Activated CD4-positive, CD25-positive, alpha-beta regulatory T cell (primary cell): Measurements from ENCODE around the gene PRPF6.
"Not testable (repeated sequence)": the region's sequence is repeated elsewhere in the genome, so short reads cannot be mapped to it uniquely, and the experiment has no call there.

Source experiments
- DNase-seq, 4 experiments: peaks; one replicate each; lab custom pipeline; 2025; lab: John Stamatoyannopoulos, UW

The PRPF6 gene

DNA sequence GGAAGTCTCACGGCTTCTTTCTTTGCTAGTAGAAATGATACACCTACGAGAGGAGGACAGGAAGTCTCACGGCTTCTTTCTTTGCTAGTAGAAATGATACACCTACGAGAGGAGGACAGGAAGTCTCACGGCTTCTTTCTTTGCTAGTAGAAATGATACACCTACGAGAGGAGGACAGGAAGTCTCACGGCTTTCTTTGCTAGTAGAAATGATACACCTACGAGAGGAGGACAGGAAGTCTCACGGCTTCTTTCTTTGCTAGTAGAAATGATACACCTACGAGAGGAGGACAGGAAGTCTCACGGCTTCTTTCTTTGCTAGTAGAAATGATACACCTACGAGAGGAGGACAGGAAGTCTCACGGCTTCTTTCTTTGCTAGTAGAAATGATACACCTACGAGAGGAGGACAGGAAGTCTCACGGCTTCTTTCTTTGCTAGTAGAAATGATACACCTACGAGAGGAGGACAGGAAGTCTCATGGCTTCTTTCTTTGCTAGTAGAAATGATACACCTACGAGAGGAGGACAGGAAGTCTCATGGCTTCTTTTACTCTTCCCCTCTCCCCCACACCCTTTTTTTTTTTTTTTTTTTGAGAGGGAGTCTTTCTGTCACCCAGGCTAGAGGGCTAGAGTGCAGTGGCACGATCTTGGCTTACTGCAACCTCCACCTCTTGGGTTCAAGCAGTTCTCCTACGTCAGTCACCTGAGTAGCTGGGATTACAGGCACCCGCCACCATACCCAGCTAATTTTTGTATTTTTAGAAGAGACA lies 31.6 kb downstream of the PRPF6 start:
- not testable (repeated sequence) for DNase-seq

DNA sequence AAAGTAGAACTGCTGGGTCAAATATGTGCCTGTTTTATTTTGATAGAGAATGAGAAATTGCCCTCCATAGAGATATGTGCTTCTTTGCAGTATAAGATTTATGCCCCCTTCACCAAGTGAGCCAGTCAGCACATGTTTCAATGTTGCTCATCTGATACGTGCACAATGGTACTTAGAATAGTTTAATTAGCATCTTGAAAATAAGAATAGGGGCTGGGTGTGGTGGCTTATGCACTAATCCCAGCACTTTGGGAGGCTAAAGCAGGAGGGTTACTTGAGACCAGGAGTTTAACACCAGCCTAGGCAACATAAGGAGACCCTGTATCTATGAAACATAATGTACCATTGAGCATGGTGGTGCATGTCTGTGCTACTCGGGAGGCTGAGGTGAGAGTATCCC lies 34.7 kb downstream of the PRPF6 start:
- no peak for DNase-seq

DNA sequence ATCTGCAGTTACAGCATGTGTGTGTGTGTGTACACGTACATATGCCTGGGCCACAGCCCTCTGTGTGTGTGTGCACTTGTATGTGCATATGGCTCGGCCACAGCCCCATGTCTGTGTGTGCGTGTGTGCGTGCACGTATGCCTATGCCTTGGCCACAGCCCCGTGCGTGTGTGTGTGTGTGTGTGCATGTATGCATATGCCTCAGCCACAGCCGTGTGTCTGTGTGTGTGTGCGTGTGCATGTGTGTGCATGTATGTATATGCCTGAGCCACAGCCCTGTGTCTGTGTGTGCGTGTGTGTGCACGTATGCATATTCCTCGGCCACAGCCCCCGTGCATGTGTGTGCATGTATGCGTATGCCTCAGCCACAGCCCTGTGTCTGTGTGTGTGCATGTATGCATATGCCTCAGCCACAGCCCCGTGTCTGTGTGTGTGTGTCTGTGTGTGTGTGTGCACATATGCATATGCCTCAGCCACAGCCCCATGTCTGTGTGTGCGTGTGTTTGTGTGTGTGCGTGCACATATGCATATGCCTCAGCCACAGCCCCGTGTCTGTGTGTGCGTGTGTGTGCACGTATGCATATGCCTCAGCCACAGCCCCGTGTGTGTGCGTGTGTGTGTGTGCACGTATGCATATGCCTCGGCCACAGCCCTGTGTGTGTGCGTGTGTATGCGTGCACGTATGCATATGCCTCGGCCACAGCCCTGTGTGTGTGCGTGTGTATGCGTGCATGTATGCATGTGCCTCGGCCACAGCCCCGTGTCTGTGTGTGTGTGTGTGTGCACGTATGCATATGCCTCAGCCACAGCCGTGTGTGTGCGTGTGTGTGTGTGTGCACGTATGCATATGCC lies 40.4 kb downstream of the PRPF6 start:
- no peak for DNase-seq

DNA sequence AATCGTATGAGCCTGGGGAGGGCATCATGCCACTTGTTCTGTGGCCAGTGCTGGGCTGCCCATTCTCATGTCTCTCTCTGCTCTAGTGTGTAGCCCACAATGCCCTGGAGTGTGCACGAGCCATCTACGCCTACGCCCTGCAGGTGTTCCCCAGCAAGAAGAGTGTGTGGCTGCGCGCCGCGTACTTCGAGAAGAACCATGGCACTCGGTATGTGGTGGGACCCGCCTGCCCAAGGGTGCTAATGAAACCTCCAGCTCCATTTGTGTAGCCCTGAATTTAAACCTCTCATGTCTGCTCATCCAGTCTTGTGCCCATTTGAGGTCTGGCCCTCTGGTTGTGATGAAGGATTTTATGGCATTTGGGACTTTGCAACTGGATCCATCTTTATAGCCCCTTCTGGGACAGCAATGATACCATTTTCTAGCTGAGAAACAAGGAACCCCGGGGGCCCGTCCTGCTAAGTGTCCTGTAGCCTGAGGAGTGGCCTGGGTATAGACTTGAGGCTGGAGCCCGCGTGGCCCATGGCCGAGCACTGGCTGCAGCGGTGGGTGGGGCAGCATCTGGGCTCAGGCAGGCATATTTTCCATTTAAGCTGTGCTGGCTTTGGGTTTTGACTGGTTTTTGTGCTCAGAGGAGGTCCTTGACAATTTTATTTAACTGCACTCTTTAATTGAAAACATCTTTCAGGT lies 41.9 kb downstream of the PRPF6 start:
- DNase-seq: no peak

DNA sequence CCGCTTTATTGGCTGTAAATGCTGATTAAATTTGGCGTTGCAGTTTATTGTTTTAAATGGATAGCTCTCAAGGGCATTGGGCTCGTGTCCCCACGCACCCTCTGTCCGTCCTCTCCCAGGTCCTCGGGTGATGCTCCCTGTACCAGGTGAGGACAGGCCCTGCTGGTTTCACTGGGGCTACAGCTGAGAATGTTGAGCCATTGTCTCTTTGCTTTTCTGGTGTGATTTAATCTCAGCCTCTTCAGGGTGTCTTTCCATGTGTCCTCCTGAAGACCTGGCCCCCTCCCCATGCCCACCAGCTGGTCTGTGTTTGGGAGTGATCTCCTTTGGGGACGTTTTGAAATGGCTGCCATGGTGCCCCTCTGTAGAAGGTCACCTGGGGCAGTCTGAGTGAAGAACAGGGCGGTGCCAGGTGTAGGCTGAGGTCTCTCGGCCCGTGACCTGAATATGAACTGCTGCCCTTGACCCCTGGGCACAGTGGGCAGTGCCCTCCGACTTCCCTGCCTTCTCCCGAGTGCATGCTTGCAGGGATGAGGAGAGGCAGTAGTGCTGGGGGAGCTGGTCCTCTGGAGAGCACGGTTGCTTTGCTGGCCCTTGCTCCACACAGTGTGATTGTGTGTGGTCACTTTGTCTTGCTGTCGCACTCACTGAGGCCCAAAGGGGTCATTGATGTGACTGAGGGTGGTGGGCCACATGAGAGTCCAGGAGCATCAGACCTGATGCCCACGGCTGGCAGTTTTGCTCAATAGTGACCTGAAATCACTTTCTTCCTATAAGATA lies 42.6 kb downstream of the PRPF6 start:
- no peak for DNase-seq

DNA sequence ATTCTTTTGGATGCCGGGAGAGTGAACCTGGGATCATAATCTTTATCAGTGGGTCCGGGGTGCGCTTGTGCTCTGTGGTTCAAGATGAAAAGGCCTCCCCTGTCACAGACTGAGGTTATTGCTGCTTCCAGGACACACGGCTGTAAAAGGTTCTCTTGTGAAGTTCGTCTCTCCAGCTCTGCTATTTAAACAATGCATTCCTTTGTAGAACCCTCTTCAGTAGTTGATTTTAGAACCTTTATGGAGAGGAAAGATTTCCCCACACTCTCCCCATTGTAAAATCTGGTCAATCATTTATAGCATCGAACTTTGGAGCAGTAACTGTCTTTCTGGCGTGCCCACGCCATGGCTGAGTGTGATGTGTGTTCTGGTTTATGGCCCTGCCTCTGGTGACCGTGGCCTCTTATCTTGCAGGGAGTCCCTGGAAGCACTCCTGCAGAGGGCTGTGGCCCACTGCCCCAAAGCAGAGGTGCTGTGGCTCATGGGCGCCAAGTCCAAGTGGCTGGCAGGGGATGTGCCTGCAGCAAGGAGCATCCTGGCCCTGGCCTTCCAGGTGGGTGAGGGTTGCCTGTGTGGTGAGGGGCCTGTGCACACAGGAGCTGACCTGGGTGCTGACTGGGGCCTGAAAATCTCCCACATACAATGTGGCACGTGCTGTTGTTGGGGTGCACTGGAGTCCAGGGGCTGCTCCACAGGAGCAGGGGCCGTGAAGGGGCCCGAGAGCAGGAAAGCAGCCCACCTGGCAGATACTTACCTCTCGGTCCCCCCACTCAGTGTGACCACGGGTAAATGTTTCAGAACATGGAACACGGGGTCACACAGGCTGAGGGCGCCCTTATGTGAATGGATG lies 43.4 kb downstream of the PRPF6 start:
- no peak for DNase-seq

DNA sequence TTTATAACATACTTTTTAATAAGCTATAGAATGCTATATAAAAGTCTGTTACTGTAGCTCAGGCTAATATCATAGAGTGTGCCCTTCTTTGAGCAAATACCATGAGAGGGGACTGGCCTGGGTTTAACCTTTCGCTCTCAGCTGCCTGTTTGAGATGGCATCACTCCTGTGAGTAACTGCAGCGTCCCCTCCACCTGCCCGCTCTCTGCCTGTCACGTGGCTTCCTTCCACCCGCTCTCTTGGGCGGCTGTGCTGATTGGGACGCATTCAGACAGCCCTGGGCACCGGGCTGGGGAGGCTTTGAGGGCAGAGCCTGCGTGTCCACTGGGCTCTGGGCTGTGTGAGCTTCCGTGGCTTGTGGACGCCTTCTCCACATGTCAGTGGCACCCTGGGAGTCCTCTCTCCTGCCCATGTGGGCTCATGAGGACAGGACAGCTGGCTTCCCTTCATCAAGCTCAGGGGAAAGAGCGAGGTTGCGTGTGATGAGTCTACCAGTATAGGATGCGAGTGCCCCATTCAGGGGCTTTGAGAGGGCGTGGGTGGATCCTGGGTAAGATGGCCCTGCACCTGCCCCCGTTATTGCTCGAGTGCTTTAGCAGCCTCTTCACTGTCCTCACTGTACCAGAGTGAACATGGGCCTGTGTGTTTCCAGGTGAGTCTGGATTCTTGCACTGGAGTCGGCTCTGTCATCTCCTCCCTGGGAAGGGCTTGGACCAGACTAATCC lies 44.3 kb downstream of the PRPF6 start:
- no peak for DNase-seq

DNA sequence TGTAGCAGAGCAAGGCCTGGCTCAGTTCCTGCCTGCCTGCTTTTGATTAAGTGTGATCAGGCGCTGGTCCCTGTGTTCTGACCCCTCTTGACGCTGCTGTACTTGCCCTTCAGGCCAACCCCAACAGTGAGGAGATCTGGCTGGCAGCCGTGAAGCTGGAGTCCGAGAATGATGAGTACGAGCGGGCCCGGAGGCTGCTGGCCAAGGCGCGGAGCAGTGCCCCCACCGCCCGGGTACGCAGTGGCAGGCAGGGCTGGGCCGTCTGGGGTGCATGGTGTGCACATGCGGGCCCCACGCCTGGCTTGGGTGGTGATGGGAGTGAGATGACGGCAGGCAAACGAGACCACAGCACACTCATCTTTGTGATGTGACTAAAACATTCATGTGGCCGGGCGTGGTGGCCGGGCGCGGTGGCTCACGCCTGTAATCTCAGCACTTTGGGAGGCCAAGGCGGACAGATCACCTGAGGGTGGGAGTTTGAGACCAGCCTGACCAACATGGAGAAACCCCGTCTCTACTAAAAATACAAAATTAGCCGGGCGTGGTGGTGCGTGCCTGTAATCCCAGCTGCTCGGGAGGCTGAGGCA lies 45.0 kb downstream of the PRPF6 start:
- no peak for DNase-seq

- no peak for DNase-seq
Observed at GRCh38 chr20:64027981-64028685, 47.2 kb downstream of the PRPF6 start.

DNA sequence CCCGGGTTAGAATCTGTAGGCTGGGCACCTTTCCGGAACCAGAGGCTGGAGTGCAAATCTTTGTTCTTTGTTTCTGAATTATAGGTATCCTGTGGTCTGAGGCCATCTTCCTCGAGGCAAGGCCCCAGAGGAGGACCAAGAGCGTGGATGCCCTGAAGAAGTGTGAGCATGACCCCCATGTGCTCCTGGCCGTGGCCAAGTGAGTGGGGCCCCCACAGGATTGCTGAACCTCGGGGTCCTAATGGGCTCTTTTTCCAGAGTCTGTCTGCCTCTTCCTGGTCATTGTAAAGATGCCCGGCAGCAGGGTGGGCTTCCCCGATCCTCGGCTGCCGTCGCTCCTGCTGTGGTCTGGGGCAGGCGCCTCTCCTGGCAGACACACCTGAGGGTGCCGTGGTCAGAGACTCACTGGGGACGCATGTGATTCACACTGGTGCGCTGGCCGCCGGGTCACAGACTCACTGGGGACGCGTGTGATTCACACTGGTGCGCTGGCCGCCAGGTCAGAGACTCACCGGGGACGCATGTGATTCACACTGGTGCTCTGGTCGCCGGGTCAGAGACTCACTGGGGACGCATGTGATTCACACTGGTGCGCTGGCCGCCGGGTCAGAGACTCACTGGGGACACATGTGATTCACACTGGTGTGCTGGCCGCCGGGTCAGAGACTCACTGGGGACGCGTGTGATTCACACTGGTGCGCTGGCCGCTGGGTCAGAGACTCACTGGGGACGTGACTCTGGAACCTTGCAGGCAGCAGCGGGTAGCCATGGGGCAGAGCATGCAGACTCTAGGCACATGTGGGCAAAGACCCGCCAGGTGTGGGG lies 48.6 kb downstream of the PRPF6 start:
- no peak for DNase-seq

DNA sequence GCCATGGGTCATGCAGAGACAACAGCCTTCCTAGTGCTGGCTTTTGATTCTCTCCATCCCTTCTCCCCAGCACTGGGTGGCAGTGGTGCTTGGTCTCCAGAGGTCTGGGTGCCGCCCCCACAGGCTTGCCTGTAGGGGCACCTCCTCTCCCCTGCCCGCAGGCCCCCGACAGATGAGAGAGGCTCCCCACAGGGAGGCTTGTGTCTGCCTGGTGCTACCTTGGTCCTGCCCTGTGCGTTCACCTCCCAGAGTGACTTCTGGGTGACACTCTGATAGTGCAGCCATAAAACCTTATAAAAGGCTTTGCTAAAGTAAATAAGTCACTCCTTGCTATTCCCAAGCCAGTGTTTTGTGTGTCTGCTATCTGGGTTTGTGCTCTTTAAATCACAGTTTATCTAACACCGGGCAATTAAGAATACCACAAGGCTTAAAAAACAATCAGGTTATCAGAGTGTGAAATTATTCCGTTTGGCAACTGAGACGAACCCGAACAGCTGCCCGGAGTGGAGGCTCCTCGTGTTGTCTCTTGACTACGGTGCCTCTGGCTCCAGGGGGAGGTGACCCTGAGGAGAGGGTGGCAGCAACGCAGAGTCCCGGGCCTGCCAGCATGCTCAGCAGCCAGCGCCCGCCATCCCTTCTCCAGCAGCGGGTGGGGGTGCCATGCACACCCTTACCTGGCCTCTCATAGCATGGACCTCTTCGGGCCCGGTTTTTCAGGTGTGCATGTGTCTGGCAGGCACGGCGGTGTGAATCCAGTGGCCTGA lies 49.6 kb downstream of the PRPF6 start:
- DNase-seq: no peak

- DNase-seq: no peak
Observed at GRCh38 chr20:64031822-64032314, 50.9 kb downstream of the PRPF6 start.

GRCh38 chr20:64032706-64033624 lies 52.0 kb downstream of the PRPF6 start:
- no peak for DNase-seq

DNA sequence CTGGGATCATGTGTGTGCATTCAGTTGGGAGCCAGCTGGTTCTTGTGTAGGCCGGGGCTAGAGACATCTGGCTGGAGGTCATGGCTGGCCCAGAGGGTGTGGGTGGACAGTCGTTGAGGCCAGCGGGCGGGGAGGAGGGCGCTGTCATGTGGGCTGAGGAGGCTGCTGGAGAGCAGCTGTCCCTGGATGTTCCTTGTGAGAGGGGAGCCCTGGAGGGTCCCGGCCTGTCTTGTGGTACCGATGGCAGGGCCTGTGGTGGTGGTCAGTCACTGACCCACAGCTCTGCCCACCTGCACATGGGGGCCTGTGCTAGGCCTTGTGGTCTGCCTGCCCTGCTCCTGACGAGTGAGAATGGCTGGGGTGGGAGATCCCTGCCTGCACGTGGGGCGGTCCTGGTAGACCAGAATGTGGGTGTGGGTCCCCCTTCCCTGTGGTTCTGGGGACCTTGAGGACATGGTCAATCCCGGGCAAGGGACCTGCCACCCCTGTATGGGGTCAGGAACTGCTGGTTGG lies 53.1 kb downstream of the PRPF6 start:
- DNase-seq: no peak

GRCh38 chr20:64035066-64035932 lies 54.4 kb downstream of the PRPF6 start:
- no peak for DNase-seq
